ENCODE results near the gene TM2D1.
"Not testable (repeated sequence)": the region's sequence is repeated elsewhere in the genome, so short reads cannot be mapped to it uniquely, and the experiment has no call there.

Gene TM2D1

DNA sequence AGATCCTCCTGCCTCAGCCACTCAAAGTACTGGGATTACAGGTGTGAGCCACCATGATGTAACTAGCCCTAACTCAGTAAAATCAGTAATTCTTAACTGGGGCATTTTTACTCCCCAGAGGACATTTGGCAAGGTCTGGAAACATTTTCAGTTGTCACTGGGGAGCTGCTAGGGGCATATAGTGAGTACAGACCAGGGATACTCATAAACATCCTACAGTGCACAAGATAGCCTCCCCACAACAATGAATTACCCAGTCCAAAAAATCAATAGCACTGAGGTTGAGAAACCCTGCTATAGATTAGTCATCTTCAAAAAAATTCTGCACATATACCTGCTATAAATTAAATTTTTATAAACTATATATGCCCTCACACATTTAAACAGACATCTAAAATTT, 13.0 kb downstream of the TM2D1 start:
- DNase-seq (ENCODE audit: extremely low read depth, insufficient read length), result no peak
- TF ChIP-seq, protein P1, sequence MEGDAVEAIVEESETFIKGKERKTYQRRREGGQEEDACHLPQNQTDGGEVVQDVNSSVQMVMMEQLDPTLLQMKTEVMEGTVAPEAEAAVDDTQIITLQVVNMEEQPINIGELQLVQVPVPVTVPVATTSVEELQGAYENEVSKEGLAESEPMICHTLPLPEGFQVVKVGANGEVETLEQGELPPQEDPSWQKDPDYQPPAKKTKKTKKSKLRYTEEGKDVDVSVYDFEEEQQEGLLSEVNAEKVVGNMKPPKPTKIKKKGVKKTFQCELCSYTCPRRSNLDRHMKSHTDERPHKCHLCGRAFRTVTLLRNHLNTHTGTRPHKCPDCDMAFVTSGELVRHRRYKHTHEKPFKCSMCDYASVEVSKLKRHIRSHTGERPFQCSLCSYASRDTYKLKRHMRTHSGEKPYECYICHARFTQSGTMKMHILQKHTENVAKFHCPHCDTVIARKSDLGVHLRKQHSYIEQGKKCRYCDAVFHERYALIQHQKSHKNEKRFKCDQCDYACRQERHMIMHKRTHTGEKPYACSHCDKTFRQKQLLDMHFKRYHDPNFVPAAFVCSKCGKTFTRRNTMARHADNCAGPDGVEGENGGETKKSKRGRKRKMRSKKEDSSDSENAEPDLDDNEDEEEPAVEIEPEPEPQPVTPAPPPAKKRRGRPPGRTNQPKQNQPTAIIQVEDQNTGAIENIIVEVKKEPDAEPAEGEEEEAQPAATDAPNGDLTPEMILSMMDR (IDR thresholded peaks at IDR 0.05; ENCODE audit: insufficient read depth, low read length, poor library complexity, severe bottlenecking), result no peak
- Histone ChIP-seq H3K27me3 (replicated peaks; ENCODE audit: control insufficient read depth, insufficient read depth, low read length) (no peaks in the 10 kb centered on the region), H3K36me3 (ENCODE audit: control insufficient read depth, insufficient read depth, low read length) (peaks cover 4% of the 10 kb centered on the region), H3K4me3 (replicated peaks; ENCODE audit: low read depth, low read length) (no peak overlapping the region)

DNA sequence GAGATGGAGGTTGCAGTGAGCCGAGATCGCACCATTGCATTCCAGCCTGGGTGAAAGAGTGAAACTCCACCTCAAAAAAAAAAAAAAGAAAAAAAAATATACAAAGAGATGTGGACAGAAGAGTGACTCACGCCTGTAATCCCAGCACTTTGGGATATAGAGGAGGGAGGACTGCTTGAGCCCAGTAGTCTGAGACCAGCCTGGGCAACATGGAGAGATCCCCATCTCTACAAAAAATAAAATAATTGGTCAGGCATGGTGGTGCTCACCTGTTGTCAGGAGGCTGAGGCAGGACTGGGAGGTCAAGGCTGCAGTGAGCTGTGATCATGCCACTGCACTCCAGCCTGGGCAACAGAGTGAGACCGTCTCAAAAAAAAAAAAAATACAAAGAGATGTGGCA, 13.7 kb downstream of the TM2D1 start:
- DNase-seq (ENCODE audit: extremely low read depth, insufficient read length); H3K27me3 ChIP-seq (replicated peaks; ENCODE audit: control insufficient read depth, insufficient read depth, low read length); H3K36me3 ChIP-seq (ENCODE audit: control insufficient read depth, insufficient read depth, low read length): not testable (repeated sequence)

DNA sequence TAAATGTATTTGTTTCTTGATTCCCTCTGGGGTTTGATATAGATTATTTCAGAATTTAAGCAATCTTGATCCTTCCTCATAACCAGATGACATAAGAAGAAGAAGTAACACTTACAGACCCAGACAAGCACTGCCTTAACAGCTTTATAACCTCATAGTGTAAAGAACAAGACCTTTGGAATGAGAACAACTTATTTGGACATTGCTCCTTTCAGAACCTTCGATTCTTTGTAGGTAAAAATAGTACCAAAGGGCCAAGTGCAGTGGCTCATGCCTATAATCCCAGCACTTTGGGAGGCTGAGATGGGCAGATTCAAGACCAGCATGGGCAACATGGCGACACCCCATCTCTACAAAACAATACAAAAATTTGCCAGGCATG, 15.0 kb downstream of the TM2D1 start:
- H3K36me3 ChIP-seq (ENCODE audit: control insufficient read depth, insufficient read depth, low read length), result peaks cover 7% of the 10 kb centered on the region
- DNase-seq (ENCODE audit: extremely low read depth, insufficient read length), result no peak
- TF ChIP-seq, protein P1 (IDR thresholded peaks at IDR 0.05; ENCODE audit: insufficient read depth, low read length, poor library complexity, severe bottlenecking), result no peak

More for the DNA sequence above, 13.7 kb downstream of the TM2D1 start:
- not testable (repeated sequence) for H3K4me3 ChIP-seq (replicated peaks; ENCODE audit: low read depth, low read length)

DNA sequence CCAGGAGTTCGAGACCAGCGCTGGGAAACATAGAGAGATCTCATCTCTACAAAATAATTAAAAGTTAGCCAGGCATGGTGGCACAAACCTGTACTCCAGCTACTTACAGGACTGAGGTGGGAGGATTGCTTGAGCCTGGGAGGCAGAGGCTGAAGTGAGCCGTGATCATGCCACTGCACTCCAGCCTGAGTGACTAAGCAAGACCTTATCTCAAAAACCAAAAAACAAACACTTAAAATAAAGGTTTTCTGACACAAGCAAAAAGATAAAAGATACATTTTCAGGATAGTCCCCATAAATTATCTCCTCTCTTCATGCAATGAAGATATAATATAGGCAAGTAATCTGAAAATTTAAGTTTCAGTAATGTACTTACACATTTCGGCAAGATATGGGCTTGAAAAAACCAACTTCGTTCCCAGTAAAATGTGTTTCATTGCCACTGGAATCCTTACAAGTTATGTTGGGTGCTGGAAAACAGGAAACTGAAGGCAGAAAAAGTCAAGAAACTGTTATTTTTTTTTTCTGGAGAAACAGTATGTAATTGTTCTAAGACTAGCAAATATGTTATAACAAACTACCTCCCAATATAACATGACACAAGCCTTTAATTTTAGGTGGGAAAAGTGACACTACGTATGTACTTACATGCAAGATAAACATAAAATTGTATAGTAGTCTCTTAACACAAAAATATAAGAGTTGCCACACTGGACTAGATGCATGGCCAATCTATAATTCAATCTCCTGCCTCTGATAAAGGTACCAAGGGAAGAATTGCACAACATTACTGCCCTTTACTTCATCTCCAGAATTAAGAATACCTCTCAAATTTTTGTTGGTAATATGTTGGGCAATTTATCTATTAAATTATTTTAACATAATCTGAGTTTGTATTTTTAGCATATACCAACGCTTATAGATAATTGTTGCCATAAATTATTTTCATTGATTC, 15.7 kb downstream of the TM2D1 start:
- Histone ChIP-seq H3K36me3 (ENCODE audit: control insufficient read depth, insufficient read depth, low read length) (peaks cover 7% of the 10 kb centered on the region), H3K4me3 (replicated peaks; ENCODE audit: low read depth, low read length) (no peak overlapping the region), H3K27me3 (replicated peaks; ENCODE audit: control insufficient read depth, insufficient read depth, low read length) (no peaks in the 10 kb centered on the region)
- no peak for DNase-seq (ENCODE audit: extremely low read depth, insufficient read length)
- TF ChIP-seq, protein P1 (IDR thresholded peaks at IDR 0.05; ENCODE audit: insufficient read depth, low read length, poor library complexity, severe bottlenecking), result no peak

More for the DNA sequence above, 15.0 kb downstream of the TM2D1 start:
- no peaks in the 10 kb centered on the region for H3K27me3 ChIP-seq (replicated peaks; ENCODE audit: control insufficient read depth, insufficient read depth, low read length)
- H3K4me3 ChIP-seq (replicated peaks; ENCODE audit: low read depth, low read length), result no peak overlapping the region

DNA sequence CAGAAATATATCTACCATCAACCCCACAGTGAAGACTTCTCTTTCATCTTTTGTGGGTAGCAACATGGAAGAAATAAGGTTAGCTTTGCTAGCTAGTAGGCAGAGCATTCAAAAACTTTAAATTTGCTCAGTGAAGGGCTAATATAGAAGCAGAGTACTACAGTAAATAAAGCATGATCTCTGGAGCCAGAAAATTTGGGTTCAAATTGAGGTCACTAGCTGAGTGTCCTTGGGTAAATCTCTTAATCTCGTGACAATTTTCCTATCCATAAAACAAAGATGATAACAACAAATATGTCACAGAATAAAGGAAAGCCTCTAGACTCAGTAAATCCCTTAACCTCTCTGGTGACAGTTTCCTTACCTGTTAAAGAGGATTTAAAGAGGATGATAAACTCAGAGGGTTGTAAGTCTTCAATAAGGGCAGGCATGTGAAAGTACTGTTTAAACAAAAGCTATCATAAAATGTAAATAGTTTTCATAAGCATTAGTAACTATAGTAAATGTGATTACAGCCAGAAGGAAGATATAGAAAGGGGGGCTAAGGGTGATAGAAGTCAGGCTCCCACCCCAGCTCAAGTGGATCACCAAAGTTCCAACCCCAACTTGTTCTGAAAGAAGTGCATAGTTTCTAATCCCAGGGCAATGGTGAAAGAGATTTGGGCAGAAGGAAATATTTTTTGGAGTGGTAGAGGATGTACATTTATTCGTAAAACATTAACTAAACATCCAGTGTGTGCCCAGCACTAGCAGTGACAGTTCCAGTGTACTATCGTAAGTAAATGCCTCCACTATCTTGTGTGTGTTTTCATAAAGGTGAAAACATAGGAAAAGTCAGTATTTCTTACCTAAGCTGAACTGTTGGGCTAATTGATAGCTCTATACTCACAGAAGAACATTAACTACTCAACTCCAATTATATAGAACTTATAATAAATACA, 24.8 kb downstream of the TM2D1 start:
- Histone ChIP-seq H3K4me3 (replicated peaks; ENCODE audit: low read depth, low read length) (no peak overlapping the region), H3K27me3 (replicated peaks; ENCODE audit: control insufficient read depth, insufficient read depth, low read length) (no peaks in the 10 kb centered on the region), H3K36me3 (ENCODE audit: control insufficient read depth, insufficient read depth, low read length) (no peaks in the 10 kb centered on the region; the same call in none of the 2 replicates)
- TF ChIP-seq, protein P1 (IDR thresholded peaks at IDR 0.05; ENCODE audit: insufficient read depth, low read length, poor library complexity, severe bottlenecking), result no peak
- DNase-seq (ENCODE audit: extremely low read depth, insufficient read length), result no peak
